HG03108 (cell line): ENCODE results near the gene NKX2-3.

ENCODE experiments used
- ATAC-seq: cut with Tn5 transposase; IDR thresholded peaks from one replicate; pipeline ENCODE4 v1.9.1; 2021; ENCODE audit warnings: moderate library complexity; ENCODE audit not compliant: unreplicated experiment

NKX2-3 gene

GRCh38 chr10:99573790-99574189 lies 41.0 kb downstream of the NKX2-3 start:
- ATAC-seq, result no peak

- no peak for ATAC-seq
These were observed 47.2 kb downstream of the NKX2-3 start for GRCh38 chr10:99579971-99580370.

GRCh38 chr10:99582255-99582770 lies 49.6 kb downstream of the NKX2-3 start:
- ATAC-seq, result no peak

- no peak for ATAC-seq
These were observed 50.9 kb downstream of the NKX2-3 start for GRCh38 chr10:99583687-99584086.
